ENCODE data around the gene IGF2BP2.

Gene IGF2BP2

DNA sequence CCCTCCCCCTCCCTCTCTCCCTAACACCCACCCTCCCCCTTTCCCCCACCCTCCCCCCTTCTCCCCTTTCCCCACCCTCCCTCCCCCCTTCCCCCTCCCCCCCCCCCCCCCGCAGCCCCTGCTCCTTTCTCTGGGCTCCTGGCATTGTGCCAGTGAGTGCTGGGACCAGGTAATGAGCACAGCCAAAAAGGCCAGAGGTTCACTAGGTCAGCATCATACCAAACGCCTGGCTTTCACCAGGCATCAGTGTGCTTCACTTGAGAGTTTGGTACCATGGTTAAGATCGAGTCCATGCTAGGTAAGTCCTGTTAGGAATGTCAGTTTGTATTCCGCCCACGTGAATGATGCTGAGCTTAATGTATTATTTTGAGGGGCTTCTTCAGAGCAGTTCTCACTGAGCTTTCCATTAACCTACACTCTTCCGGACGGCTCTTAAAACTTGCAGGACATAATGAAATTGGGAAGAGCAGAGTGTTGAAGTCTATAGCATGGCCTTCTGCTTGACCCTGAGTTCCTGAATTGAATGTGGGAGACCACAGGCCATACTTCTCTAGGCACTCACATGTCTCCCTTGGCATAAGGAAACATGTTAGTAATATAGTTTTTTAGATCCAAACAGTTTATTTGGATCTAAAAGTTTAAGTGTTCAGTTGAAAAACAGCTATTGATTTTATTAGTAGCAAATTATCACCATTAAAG is 193.2 kb downstream of the IGF2BP2 start:
- H3K27ac ChIP-seq, result no peak overlapping the region
- no peak overlapping the region for H3K4me3 ChIP-seq

DNA sequence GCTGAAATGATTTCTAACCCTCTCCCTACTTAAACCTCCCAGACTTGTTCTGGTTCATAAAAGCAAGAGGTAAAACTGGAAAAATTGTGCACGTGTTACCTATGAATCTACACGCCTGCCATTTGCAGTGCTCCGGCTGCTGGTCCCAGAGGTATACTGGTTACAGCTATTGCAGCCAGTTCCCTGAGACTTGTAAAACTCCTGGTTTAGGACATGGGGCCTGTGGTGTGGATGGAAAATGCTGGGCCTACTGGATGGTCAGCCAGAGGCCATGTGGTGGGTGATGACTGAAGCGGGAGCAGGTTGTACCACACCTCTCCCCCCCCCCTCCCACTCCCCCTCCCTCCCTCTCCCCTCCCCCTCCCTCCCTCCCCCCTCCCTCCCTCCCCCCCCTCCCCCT is 193.7 kb downstream of the IGF2BP2 start:
- no peak overlapping the region for H3K27ac ChIP-seq
- no peak overlapping the region for H3K4me3 ChIP-seq

DNA sequence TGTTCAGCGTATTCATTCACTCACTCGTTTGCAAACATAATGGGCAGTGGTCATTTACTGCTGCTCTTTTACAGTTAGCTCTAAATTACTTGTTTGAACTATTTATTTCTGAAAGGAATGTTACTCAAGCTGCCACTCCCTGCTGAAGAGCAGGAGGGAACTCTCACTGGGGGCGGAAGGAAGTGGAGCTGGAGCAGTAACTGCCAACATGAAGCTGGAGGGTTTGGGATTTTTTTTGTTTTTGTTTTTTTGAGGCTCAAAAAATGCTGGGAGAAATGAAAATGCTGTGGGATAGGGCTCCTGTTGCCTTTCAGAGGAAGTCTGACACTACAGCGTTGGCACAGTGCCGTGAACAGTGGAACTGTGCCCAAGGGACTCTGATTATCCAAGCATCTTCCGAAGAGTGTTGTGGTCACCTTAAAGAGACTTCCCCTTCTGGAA is 194.6 kb downstream of the IGF2BP2 start:
- Histone ChIP-seq H3K4me3 (no peak overlapping the region), H3K27ac (peak overlapping the region in 6 of 21 experiments; percentile 1 to 47 (median 28))

DNA sequence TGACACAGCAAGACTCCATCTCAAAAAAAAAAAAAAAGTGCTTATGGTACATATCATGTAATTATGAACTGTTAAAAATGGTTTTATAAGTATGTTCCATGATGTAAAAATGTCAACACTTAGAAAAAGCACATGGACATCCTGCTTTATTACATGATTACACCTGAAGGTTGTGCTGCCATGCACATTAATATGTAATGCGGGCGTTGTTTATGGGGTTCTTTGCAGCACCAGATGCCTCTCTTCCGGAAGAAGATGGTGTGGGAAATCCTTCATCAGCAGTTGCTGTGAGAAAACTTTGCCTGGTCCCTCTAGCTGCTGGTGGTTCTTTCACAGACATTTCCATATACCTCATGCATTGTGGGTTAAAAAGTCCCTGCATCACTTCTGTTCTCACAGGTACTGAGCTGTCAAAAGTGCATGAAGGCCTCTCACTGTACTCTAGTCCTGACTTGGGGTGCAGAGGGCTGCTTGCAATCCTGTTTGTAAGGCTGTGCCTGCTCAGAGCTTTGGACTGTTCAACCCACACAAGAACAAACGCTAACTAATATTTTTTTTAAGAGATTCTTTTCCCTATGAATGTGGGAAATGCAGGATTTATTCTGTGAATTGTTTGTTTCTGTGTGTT is 195.2 kb downstream of the IGF2BP2 start:
- no peak overlapping the region for H3K4me3 ChIP-seq
- peak overlapping the region in 5 of 21 experiments; percentile 1 to 47 (median 26) for H3K27ac ChIP-seq

DNA sequence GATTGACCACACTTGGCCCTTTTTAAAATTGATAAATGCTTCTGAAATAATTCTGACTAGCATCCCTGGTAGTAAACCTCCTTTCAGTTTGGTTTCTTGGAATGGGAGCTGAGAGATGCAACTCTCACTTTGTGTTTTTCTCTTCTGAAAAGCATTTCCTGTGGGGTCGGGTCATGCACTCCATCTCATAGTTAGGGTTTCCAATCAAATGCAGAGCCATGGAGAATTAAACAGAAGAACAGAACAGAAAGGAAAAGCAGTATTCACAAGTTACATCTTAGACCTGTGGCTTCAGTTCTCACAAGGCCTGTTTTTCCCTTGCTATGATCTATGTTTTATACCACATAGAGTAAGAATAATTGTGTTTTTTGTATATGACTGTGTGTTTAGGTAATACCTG is 199.1 kb downstream of the IGF2BP2 start:
- no peak overlapping the region for H3K4me3 ChIP-seq
- no peak overlapping the region for H3K27ac ChIP-seq

DNA sequence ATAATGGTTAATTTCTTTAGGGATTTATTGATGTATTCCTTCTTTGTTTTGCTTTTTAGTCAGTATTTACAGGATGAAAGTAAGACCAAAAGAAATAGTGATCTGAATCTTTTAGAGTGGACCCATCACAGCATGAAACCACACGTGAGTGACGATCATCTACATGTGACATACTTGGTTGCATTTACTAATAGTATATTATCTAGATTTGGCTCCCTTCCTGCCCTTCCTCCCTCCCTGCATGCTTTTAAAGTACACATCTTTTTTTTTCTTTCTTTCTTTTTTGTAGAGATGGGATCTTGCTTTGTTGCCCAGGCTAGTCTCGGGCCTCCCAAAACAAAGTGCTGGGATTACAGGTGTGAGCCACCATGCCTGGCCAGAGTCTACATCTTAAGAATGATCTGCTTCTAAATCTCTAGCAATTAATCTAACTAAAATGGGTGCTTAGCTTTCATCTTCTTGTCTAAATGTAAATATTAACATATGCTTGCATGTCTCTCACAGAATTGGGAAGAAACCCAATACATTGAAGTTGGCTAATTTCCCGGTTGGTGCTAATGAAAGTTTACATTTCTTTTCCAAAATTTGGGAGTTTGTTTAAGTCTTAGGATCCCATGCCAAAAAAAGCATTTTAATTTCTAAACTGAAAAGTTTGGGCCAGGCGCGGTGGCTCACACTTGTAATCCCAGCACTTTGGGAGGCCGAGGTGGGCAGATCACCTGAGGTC is 200.7 kb downstream of the IGF2BP2 start:
- Histone ChIP-seq H3K4me3 (no peak overlapping the region), H3K27ac (no peak overlapping the region)

DNA sequence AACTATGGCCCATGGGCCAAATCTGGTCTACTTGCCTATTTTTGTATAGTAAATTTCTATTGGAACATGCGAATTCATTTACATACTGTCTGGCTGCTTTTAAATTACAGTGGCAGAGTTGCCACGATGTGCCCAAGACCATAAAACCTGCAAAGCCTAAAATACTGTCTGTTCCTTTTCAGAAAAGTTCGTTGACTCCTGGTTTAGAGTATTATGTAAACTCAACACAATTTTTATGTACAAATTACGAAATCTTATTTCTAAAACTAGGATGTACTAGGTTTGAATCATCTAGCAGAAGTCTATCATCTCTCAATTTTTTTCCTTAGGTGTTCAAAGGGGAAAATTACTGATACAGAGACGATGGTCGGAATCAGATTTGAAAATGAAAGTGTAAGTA is 211.8 kb downstream of the IGF2BP2 start:
- H3K4me3 ChIP-seq, result no peak overlapping the region
- no peak overlapping the region for H3K27ac ChIP-seq

DNA sequence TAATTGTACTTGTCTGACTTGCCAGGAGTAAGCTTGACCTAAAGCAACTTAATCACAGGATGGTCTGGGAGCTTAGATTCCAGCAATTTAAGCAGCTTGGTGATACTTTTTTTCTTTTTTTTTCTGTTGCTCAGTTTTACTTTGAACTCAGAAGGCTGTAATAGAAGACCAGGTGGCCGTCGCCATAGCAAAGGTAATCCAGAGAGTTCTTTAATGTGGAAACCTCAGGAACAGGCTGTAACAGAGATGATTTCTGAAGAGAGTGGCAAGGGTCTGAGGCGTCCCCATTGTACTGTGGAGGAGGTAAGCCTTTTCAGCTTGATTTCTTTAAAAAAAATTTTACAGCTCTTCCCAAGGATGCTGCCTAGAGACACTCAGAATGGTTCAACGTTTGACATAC is 218.6 kb downstream of the IGF2BP2 start:
- Histone ChIP-seq H3K27ac (no peak overlapping the region), H3K4me3 (no peak overlapping the region)

DNA sequence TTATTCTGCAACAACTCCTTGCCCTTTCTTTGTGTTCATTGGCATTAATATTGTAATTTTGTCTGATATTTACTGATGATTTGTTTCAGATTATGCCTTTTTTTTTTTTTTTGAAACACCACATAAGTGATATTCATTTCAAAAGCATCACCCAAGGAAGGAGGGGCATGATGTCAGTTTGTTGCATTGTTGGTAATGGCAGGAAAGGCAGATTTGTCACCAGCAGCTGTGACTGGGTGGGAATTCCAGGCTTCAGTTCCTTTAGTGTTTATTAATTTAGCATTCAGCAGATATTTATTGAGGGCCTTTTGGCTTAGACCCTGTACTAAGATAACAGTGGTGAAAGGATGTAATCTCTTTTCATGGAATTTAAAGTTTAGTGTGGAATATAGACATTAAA is 219.3 kb downstream of the IGF2BP2 start:
- Histone ChIP-seq H3K27ac (no peak overlapping the region), H3K4me3 (no peak overlapping the region)

DNA sequence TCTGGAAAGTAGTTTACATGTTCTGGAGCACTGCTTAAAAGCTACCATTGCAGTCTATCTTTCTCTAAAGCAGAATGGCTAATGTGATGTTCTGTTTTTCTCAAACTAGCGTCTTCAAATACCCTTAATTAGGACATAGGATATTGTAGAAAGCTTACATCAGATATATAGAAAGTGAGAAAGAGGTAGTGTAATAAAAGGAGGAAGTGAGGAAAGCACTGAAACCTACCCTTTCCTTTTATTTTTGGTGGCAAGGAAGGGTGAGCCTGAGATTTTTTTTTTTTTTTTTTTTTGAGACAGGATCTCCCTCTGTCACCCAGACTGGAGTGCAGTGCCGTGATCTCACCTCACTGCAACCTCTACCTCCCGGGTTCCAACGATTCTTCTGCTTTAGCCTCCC is 229.3 kb downstream of the IGF2BP2 start:
- no peak overlapping the region for H3K4me3 ChIP-seq
- no peak overlapping the region for H3K27ac ChIP-seq

DNA sequence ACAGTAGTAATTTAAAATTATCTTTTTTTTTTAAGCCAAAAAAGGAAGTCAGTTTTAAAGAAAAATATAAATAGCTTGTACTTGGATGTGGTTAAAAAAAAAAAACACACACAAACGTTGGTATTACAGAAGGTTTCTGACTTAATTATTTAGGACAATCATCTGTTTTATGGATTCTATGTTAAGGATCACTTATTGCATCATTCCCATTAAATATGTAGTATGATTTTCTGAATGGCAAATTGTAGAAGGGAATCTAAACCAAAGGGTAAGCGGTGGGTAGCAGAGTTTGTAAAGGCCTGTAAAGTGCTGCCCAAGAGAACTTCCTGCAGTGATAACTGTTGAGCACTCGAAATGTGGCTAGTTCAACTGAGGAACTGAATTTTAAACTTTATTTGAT is 230.8 kb downstream of the IGF2BP2 start:
- Histone ChIP-seq H3K4me3 (no peak overlapping the region), H3K27ac (no peak overlapping the region)

All from skin epidermis (tissue), 12 donors.